Stimulated activated CD8-positive, alpha-beta memory T cell treated with anti-CD3 and anti-CD28 coated beads, Interleukin-15, amount 100 ng/mL, for 1 hour (primary cell): ENCODE measurements around the gene PAPOLB.

Experiments
- DNase-seq: peaks from one replicate; pipeline ENCODE4 v3.0.0-alpha.2; 2020; ENCODE audit warnings: low read depth

PAPOLB gene

GRCh38 chr7:4823441-4824119 lies 38.2 kb downstream of the PAPOLB start:
- no peak for DNase-seq

DNA sequence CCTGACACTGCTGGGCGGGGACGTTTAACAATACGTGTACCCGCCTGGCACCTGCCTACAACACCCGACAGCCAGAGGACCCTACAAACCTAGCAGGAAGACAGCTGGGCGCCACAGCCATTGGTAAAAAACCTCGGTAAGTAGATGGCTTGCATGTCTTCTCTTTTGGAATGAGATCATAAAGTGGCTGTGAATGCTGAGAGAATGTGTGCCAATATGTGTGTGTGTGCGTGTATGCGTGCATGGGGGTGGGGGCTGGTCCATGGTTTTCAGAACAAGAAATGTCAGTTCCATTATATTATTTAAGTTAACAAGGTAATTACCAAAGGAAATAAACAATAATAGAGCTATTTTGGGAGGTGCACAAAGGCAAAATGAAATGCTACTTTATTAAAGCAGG lies 39.2 kb downstream of the PAPOLB start:
- DNase-seq: no peak

GRCh38 chr7:4820967-4821471 lies 40.8 kb downstream of the PAPOLB start:
- no peak for DNase-seq

GRCh38 chr7:4820405-4820966 lies 41.3 kb downstream of the PAPOLB start:
- no peak for DNase-seq

- no peak for DNase-seq
Measured at GRCh38 chr7:4819560-4820404, 42.0 kb downstream of the PAPOLB start.

DNA sequence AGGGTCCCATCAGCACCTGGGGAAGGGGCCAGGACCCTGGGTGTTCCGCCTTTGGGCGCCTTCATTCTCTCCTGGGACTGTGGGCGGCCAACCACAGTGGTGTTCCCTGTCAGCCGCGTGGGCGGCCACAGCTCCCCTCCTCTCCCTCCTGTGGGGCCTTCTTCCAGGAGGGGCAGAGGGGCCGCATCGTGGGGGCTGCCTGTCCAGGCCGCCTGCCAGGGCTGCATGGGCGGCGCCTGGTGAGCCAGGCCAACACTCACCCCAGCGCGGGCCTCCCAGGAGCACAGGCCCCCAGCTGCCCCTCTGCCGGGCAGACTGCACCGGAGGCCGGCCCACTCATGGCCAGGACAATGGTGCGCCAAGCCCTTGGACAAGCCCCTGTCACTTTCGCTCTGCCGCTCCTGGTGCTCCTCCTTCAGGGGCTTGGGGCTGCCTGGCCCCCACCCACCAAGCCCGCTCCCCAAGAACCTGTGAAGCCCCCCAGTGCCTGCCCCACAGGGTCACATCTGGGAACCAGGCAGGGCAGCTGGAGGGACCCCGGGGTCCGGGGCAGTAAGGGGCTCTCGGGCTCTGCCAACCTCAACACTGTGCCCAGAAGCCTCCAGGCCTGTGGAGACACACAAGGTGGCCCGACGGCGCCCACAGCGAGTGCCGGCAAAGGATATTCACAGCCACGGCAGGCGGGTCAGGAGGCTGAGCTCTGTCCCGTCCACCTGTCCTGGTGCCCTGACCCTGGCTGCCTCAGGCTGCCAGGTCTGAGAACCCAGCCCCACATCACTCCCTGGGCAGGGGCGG lies 43.6 kb downstream of the PAPOLB start:
- DNase-seq: no peak

DNA sequence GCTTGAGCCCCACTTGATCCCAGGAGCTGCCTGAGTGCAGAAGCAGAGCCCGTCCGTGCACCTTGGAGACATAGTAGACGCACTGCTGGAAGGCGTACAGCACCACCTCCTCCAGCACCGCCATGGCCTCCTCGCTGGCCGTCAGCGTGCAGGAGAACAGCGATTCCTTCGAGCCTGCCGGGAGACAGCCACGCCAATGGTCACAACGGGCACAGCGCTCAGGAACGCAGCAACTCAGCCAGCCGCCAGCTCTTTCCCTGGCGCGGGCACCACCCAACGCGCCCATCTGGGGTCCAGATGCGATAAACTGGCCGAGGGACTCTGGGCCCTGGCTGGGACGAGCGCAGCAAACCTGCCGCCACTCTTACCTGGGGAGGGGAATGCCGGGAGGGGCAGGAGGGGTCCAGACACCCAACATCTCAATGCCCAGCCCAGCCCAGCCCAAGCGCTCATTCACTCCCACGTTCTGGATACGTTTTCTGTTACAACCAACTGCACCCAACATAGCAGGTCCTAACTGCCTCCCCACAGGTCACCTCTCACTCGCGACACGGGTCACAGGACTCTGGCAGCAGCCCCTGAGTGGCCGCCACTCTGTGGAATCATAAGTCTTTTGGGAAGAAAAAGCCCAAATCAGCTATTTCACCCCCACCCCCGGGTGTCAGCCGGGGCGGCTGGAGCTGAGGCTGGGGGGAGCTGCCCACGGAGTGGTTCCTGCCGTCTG lies 44.5 kb downstream of the PAPOLB start:
- DNase-seq: no peak

- no peak for DNase-seq
Measured at GRCh38 chr7:4816419-4817080, 45.3 kb downstream of the PAPOLB start.

DNA sequence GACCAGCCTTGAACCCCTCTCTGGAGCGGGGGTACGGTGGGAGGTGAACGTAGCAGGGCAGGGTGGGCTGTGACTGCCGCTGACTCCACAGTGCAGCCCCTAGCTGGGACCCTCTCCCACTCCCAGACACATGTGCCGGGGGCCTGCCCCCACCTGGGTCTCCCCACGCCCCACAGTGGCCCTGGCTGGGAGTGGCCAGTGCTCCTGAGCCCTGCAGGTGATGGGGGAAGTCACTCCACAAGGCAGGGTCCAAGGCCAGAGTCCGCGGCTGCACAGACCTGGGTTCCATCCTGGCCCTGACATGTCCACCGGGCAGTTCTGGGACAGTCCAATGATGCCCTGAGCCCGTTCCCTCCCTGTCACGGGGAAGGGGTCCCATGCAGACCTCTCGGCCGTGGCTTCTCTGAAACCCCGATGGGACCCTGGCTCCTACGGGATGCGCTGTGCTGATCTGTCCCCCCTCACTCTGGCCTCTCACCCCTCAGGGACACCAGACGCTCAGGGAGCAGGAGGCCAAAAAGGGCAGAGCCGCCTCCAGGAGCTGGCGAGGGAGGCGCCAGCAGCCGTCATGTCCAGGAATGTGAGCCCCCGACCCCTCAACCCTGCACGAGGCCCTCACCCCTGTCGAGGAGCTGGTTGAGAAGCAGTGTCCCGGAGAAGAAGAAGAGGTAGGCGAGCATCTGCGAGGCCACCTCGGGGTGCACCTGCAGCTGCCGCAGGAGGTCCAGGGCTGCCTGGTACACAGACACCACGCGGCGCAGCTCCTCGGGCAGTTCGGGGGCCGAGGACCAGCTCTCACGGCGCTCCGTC lies 46.0 kb downstream of the PAPOLB start:
- DNase-seq: no peak

GRCh38 chr7:4815121-4815520 lies 46.7 kb downstream of the PAPOLB start:
- DNase-seq: no peak

GRCh38 chr7:4814433-4814832 lies 47.4 kb downstream of the PAPOLB start:
- DNase-seq: no peak

GRCh38 chr7:4809666-4810065 lies 52.2 kb downstream of the PAPOLB start:
- no peak for DNase-seq

DNA sequence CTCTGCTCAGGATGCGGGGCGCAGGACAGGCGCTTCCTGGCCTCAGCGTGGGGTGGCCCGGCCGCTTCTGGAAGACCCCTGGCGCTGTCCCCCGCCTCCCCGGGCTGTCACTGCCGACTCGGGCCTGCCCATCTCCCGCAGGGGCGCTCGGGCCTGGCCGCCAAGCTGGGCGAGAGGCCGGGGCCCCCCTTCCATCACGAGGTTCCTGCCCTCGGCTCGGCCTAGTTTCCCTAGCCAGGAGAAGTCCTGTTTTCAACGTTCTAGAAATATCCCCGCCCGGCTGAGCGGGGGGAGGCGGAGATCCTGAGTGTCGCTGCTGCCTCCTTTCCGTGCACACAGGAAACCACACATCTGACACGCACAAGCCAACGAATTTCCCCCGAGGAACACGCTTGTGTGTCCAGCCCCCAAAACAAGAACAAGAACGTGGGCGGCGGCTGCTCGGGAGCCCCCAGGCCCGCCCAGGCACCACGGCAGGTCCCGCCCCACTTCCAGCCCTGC lies 52.7 kb downstream of the PAPOLB start:
- no peak for DNase-seq

GRCh38 chr7:4808565-4808964 lies 53.3 kb downstream of the PAPOLB start:
- no peak for DNase-seq

GRCh38 chr7:4808026-4808425 lies 53.8 kb downstream of the PAPOLB start:
- no peak for DNase-seq
